ENCODE results near the gene PRKCZ.

GRCh38 chr1:2180297-2181245, 130.4 kb downstream of the PRKCZ start:
- TF ChIP-seq EZH2phosphoT487 (IDR thresholded peaks at IDR 0.05; ENCODE audit: insufficient read depth, low read depth) (no peak), EZH2 (IDR thresholded peaks at IDR 0.05; ENCODE audit: insufficient read depth, poor library complexity, severe bottlenecking) (no peak)

Data from GM23248 (cell line).